ENCODE results near the gene NIPAL3.

DNA sequence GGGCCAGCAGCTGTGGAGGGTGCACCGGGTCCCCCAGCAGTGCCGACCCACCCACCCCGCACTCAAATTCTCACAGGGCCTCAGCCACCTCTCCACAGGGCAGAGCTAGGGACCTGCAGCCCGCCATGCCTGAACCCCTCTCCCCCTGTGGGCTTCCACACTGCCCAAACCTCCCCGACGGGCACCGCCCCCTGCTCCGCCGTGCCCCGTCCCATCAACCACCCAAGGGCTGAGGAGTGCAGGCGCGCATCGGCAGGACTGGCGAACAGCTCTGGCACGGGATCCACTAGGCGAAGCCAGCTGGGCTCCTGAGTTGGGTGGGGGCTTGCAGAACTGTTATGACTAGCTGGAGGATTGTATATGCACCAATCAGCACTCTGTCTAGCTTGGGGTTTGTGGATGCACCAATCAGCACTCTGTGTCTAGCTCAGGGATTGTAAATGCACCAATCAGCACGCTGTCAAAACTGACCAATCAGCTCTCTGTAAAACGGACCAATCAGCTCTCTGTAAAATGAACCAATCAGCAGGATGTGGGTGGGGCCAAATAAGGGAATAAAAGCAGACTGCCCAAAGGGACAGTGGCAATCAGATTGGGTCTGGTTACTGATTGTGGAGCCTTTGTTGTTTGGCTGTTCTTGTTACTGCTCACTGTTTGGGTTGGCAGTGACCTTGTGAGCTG, 74.6 kb downstream of the NIPAL3 start:
- TF ChIP-seq, protein P1, sequence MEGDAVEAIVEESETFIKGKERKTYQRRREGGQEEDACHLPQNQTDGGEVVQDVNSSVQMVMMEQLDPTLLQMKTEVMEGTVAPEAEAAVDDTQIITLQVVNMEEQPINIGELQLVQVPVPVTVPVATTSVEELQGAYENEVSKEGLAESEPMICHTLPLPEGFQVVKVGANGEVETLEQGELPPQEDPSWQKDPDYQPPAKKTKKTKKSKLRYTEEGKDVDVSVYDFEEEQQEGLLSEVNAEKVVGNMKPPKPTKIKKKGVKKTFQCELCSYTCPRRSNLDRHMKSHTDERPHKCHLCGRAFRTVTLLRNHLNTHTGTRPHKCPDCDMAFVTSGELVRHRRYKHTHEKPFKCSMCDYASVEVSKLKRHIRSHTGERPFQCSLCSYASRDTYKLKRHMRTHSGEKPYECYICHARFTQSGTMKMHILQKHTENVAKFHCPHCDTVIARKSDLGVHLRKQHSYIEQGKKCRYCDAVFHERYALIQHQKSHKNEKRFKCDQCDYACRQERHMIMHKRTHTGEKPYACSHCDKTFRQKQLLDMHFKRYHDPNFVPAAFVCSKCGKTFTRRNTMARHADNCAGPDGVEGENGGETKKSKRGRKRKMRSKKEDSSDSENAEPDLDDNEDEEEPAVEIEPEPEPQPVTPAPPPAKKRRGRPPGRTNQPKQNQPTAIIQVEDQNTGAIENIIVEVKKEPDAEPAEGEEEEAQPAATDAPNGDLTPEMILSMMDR (IDR thresholded peaks at IDR 0.05): no peak
- TF ChIP-seq POLR2A (IDR thresholded peaks at IDR 0.05): no peak
- TF ChIP-seq POLR2AphosphoS5 (IDR thresholded peaks at IDR 0.05): no peak
